GM18508 (cell line): Measurements from ENCODE around the gene FAM161A.

Experiments
- ATAC-seq: cut with Tn5 transposase; IDR thresholded peaks from one replicate; pipeline ENCODE4 v1.9.1; 2021; ENCODE audit warnings: moderate number of reproducible peaks; ENCODE audit not compliant: insufficient read depth, unreplicated experiment

The FAM161A gene

DNA sequence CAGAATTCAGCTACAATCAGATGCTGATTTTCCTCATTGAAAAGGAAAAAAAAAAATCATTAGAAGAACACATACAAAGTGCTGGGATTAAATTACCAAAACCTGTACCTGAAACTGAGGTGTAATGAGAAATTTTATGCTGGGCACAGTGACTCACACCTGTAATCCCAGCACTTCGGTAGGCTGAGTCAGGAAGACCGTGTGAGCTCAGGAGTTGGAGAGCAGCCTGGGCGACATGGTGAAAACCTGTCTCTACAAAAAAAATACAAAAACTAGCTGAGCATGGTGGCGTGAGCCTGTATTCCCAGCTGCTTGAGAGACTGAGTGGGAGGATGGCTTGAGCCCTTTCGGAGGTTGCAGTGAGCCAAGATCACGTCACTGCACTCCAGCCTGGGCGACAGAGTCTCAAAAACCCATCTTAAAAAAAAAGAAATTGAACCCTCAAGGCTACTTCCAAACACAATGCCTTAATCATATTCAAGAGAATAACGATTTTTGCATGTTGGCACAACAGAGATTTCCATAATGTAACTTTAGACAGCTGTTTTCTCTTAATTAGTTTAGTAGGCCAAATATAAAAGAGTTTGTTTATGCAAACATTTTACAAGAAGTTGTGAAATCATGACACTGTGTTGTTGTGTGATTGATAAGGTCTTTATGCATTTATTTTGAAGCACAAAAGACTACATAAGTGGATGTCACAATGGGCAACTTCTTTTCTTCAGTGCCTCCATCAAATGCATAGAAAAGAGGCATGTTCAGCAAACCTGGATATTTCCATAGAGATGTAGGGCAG, 63.9 kb downstream of the FAM161A start:
- ATAC-seq, result no peak

DNA sequence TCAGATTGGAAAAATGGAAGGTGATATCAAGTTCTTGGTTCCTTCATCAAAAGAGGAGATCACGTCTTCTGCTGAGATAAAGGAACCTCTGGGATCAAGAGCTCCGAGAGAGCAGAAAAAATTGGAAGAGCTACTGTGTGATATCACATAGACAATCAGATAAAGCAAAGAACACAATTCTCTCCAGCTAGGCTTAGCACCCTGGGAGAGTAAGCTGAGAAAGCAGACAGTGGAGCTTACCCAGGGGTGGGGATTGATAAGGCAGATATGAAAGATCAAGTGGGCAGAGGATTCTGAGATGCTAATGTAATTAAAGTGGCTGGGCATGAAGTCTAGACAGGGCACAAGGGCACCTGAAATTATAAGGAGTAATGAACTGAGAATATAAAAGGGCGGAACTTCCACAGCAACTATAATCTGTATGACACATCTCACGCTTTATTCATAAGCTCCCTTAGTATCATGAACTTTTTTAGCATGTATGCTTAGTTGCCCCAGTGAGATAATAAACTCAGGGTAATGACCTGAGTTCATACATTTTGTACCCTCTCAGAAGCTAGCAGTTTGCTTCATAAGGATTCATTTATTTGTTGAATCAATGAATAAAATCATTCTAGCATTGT, 65.8 kb downstream of the FAM161A start:
- ATAC-seq, result no peak

DNA sequence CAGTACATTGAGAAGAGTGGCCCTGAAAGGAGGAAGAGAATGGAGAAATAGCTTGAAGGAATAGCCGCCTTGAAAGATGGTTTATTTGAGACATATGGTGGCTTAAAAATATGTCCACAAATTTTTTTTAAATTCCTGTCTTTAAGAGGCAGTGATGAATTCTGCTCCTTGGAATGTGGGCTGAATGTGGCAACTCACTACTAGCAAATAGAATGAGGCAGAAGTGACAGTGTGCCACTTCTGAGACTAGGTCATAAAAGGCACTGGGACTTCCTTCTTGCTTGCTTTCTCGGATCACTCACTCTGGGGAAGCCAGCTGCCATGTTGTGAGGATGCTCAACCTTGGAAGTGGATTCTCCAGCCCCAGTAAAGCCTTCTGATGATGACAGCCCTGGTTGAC, 67.0 kb downstream of the FAM161A start:
- ATAC-seq, result no peak

DNA sequence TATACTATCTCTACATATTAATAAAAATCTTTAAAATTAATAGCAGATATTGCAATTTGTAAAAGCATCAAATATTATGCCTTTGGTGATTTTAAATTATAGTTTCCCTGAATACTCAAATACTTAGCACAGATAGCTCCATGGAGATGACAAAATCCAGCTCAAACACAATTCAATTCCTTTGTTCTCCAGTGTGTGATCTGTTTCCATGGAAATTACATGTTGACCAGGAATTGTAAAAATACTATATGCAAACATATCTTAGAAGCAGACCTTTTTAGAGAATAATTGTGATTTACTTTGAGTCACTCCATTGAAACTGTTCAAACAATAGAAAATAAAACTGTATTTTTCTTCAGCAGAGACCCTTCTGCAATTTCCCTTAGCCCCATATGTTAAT, 68.3 kb downstream of the FAM161A start:
- ATAC-seq, result no peak

DNA sequence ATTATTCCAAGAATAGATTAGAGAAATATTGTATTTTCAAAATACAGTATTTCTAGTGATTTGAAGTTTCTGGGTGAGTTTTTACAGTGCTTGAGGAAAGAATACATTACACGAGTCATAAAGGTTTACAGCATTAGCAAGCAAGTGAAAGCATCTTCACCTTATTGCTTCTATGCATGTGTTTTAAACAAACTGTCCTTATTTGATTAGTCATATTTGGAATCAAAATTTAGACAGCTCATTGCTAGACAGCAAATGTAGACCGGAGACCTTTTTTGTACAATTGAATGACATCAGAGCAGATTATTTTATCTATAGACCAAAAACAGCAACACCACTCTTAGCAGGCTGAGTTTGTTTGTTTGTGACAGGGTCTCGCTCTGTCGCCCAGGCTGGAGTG, 69.2 kb downstream of the FAM161A start:
- ATAC-seq, result no peak

DNA sequence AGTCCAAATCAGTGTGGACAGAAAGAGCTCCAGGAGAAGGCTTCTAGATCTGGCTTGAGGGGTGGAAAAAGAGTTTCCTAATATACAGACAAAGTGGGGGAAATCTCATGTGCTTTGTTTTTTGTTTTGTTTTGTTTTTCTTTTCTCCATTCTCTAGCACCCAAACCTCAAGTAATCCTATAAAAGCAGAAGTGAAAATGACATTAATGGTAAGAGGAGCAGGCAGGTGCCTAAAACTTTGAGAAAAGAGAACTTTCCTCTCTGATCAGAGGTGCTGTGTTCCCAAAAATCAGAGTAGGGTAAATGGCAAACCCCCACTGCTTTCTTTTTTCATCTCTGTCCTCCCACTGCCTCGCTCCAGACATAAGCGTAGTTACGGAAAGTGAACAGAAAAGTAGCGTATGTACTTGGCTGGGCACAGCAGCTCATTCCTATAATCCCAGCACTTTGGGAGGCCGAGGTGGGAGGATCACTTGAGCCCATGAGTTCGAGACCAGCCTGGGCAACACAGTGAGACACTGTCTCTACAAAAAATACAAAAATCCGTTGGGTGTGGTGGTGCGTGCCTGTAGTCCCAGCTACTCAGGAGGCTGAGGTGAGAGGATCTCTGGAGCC, 77.8 kb downstream of the FAM161A start:
- ATAC-seq, result peak; percentile 69
